Jurkat, Clone E6-1 (cell line): ENCODE results near the gene TJP3.

ENCODE experiments used
- DNase-seq: peaks from one replicate; pipeline ENCODE4 v3.0.0-alpha.2; 2011; ENCODE audit warnings: low read depth, low spot score
- H3K4me3 ChIP-seq: 2 replicates; pipeline ENCODE4 v1.5.1; 2011; ENCODE audit warnings: mild to moderate bottlenecking, low read length, control low read depth, moderate library complexity

TJP3 gene

DNA sequence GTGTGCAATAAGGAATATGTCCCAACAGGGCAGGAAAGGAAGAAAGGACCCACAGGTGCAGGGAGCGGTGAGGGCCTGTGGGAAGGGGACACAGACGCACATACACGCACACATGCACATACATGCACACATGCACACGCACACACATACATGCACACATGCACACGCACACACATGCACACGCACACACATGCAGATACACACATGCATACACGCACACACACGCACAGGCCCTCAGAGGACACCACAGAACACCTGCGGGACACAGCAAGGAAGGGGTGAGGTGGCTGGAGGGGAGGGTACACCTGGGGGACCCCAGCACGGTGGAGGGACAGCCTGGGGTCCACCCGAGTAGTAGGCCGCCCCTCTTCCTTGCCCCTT is 20.8 kb upstream of the TJP3 start:
- no peak for DNase-seq
- no peak overlapping the region for H3K4me3 ChIP-seq

DNA sequence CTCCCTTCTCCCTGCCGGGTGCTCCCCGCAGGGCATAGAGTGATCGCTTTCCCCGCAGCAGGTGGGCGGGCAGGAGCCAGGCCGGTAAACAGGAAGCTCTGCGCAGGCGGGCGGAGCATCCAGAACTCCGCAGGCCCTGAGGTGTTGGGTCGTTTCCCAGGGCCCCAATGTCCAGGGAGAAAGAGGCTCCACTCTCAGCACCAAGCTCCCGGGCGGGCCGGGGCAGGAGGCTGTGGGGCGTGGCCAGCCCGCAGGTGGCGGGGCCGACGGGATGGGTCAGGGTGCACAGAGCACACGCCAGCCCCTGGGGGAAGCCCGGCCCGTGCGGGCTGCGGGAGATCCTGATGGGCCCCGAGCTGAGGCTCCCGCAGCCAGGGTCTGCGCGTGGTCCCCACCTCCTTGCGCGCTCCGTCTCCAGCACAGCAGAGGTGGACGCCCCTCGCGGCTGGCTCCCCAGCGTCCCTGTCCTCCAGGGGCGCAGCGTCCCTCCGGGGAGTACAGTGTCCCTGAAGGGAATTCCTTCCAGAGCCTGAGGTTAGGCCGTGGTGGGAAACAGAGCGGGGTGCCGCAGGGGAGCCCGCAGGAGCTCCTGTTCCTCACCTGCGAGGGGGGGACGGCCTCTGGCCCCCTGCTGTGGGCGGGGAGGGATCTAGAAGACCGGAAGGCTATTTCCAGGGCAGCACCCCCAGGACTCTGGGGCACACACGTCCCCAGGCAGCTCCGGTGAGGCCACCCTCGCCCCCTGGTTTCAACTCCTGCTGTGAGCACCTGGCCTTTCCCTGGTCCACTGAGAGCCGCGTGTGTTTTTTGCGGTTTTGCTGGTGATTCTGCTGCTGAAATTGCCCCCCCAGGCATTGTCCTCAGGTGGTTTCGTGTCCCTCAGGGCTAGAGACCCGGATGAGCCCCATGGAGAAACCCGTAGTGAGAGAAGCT is 20.1 kb upstream of the TJP3 start:
- no peak for DNase-seq
- no peak overlapping the region for H3K4me3 ChIP-seq

DNA sequence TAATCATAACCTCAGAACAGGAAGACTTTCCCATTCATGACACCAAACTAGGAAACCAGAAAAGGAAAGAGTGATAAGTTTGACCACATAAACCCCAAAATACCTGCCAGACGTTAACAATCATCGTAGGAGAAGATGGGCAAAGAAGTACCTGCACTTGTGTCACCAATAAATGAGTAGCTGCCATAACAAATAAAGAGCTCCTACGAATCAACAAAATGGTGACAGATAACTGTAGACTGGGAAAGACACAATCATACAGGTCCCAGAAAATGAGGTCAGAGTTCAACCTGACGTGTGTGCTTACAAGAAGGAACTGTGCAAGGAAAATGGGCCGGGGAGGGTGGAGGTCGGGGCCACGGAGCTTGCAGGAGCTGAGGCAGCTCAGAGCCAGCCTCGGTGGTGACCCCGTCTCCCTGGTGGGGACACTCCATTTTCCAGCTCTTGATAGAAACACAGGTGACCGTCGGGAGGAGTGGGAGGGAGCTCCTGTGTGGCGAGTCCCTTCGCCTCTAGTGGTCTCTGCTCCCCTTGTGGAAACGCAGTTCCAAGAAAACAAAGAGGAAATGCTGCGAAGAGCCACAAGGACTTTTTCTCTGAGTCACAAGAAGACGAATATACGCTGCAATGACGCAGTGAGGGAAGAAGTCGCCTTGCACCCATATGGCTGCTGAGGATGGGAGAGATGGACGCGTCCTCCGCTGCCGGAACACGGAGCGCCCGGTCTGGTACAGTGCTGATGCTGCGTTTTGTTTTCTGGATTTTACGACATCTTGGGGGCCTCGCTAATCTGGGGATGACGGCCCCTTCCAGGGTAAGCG is 17.4 kb upstream of the TJP3 start:
- DNase-seq, result peak; percentile 56
- no peak overlapping the region for H3K4me3 ChIP-seq

DNA sequence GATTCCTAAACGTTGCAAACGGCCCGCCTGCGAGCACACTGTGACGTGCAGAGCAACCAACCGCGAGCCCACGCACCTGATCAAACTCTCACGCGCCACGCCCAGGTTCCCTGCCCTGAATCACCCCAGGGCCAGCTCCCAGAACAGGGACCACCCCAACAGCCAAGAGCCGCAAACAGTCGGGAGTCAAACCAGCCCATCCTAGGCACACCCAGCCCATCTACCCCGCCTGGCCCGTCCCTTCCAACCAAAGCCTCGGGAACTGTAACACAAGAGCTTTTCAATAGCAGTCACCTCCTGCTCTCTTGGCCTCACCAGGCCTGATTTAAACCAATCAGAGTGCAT is 16.8 kb upstream of the TJP3 start:
- DNase-seq, result no peak
- H3K4me3 ChIP-seq, result no peak overlapping the region

DNA sequence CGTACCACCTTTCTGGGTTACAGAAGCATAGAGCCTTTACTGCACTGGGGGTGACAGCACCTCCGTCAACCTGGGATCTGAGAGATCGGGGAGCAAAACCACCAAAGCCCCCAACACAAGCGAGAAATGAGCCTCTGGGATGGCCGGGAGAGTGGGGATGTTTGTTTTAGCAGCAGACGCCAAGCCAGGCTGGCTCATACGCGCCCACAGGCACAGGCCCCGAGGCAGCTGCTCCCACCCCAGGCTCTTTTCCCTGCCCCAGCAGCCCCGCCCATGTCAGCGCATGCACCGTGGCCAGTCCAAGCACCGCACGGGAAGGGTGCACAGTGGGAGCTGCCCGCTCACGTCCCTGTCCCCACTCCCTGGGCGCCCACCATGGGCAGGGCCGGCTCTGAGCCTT is 16.5 kb upstream of the TJP3 start:
- no peak overlapping the region for H3K4me3 ChIP-seq
- no peak for DNase-seq

DNA sequence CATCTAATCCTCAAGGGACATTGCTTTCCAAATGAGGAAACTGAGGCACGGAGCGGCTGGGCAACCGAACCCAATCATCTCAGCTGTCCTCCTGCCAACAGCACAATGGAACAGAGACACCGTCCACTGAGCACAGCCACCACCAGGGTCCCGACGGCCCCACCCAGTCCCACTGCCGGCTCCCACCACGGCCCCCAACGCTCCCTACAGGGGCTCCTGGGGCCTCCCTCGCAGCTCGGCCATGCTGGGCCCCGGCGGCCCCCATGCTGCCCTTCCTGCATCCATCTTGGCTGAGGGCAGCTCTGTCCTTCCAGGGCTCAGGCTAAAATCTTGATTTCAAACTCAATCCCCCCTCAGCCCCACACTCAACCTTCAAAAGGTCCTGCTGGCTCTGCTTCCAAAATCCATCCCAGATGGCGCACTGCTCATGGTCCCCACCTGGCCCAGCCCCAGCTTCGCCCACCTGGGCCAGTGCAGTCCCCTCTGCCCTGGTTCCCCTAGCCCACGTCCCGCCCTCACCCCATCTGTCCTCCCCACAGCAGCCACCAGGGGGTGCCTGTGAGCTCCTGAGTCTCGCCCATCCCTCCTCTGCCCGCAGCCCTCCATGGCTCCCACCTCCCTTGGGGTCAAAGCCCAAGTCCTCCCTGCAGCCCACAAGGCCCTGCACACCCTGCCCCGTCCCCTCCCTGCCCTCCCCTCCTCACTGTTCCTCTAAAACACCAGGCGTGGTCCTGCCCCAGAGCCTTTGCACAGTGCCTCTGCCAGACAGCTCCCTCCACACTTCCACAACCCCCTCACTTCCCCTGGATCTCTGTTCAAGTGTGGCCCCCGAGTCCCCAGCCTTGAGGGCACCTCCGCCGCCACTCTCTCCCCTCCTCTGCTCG is 15.8 kb upstream of the TJP3 start:
- H3K4me3 ChIP-seq, result no peak overlapping the region
- DNase-seq, result no peak

DNA sequence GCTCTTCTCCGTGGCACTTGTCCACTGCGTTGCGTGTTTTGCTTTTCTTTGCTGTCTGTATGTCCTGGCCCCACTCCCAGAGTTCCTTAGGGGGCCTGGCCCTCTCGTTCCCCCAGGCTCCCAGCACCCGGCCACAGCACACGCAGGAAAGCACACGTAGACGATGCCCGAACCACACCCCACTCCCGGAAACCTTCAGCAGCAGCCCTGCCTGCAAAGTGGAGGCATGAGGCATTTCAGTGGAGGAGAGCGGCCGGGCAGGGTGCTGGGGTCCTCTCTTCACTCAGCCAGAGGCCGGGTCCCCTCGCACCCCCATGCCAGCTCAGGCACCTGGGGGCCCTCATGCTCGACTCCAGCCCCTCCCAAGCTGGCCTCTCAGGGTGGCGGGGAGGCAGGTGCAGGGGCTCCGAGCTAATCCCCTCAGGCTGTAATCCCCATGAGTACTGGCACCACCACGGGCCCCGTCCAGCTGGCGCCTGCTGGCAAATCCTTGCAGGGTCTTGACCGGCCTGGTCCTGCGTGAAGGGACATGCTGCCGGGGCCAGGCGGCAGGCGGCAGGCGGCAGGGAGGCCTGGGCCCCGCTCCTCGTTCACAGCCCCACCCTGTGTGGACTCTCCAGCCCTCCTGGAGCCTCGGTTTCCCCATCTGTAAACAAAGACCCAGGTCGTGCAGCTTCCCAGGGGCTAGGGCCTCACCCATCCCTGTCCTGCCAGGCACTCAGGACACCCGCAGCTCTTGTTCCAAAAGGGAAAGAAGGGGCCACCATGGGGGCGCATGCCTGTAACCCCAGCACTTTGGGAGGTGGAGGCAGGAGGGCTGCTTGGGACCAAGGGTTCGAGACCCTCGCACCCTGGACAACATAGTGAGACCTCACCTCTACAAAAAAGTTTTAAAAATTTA is 14.9 kb upstream of the TJP3 start:
- no peak overlapping the region for H3K4me3 ChIP-seq
- DNase-seq, result no peak

DNA sequence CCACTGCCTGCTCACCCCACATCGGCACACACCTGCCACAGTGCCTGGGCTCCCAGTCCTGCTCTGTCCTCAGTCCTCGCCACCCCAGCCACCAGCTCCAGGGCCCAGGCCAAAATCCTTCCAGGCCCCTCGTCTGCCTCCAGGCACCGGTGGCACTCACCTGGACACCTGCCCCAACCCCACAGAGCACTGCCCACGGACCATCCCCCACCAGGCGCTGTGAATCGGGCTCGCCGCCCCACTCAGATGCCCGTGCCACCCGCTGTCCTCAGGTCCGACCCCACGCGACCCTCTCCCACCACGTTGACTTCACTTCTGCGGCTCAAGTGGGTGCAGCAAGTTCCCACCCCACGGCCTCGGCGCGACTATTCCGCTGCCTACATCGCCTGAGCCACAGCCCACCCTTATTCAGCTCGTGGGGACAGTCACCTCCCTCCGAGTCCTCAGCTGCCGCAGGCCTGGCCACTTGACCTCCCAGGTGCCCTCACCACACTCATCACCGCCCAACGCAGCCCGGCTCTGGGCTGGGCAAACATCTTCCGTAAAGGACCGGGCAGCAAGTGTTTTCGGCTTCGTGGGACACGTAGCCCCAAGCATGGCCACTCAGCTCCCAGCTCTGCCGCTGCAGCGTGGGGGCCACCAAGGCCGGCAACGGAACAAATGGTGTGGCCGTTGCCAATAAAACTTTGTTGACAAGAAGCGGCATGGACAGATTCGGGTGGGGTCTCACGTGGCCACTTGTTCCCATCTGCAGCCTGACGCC is 13.6 kb upstream of the TJP3 start:
- no peak for DNase-seq
- no peak overlapping the region for H3K4me3 ChIP-seq

DNA sequence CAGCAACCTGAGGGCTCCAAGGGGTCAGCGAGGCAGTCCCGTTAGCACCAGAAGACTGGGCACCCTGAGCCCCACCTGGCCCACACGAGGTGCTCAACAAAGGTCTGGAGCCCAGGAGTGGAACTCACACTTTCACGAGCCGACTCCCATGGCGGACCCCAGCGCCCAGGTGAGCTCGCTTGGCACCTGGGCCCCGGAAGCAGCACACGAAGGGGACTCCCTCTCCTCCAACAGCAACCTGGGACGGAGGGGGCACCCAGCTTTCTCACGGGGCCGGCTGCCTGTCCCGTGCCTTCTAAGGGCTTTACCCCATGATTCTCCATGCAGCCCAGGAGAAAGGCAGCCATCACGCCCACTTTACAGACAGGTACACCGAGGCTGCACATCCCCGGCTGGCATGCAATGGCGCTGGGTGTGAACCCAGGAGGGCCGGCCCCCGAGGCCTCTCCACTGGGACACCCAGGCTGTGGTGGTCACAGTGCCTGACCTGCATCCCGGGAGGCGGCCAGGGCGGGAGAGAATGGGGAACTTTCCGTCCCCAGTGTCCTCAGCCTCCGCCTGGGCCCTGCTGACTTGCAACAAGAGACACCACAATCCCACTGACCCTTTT is 13.0 kb upstream of the TJP3 start:
- no peak overlapping the region for H3K4me3 ChIP-seq
- no peak for DNase-seq

DNA sequence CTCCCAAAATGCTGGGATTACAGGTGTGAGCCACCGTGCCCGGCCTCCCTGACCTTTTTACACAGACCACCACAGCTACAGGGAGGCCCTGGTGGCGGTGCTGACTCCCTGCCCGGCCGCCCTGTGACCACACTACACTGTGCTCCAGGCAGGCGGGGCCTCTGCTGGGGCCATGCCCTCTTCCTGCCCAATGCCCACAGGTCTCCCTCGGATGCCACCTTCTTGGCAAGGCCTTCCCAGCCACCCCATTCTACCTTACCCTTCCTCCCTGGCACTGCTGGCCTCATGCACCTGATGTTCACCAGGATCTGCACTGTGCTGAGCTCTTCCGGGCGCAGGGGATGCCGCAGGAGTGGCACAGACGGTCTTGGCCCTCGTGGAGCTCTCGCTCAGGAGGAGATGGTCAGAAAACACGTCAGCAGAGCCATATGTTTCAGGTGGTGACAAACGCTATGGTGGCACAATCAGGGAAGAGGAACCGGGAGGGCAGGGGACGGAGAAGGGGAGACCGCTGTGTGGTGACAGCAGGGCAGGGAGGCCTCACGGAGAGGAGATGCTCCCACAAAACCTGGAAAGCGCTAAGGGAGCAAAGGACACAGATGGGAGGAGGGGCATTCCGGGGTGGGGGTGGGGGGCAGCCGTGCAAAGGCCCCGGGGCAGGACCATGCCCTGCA is 12.1 kb upstream of the TJP3 start:
- no peak for DNase-seq
- no peak overlapping the region for H3K4me3 ChIP-seq

DNA sequence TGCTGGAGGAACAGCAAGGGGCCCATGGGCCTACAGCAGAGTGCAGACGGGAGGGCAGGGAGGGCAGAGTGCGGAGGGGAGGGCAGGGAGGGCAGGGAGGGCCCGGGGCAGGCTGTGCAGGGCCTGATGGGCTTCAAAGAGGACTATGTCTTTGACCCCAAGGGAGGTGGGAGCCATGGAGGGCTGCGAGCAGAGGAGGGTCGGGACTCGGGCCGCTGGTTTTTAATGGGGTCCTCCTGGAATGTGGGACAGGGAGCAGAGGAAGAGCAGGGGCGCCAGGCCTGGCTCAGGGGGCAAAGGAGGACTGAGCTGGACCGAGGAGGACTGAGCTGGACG is 11.6 kb upstream of the TJP3 start:
- DNase-seq, result no peak
- no peak overlapping the region for H3K4me3 ChIP-seq

DNA sequence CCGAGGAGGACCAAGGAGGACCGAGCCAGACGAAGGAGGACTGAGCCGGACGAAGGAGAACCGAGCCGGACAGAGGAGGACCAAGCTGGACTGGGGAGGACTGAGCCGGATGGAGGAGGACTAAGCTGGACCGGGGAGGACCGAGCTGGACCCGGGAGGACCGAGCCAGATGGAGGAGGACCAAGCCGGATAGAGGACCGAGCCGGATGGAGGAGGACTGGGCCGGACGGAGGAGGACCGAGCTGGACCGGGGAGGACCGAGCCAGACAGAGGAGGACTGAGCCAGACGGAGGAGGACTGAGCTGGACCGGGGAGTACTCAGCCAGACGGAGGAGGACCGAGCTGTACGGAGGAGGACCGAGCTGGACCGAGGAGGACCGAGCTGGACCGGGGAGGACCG is 11.1 kb upstream of the TJP3 start:
- no peak for DNase-seq
- no peak overlapping the region for H3K4me3 ChIP-seq

DNA sequence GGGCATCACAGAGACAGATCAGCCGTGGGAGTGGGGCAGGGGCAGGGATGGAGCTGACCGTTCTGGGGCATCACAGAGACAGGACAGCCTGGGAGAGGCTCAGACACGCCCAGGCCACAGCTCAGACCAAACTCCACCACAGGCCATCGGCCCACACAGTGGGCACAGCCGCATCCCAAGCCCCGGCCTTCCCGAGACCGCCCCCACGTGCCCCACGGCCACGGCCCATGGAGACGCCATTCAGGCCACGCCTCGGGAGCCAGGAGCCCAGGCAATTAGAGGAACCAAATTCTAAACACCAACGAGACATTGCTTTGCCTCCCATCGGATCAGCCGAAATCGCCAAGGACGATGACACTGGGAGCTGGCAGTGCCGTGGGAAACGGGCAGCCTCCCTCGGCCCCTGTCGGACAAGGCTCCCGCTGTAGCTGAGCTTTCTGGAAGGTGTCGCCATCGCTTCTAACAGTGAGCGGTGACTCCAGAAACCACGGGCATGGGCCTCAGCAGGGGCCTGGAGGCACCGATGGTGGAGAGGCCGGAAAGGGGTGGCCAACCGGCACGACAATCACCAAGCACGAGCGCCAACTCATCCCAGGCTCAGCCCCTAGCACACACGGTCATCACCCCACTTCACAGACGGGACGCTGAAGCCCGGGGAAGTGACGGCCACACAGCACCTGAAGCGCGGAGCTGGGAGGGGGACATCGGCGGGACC is 10.4 kb upstream of the TJP3 start:
- no peak for DNase-seq
- no peak overlapping the region for H3K4me3 ChIP-seq

DNA sequence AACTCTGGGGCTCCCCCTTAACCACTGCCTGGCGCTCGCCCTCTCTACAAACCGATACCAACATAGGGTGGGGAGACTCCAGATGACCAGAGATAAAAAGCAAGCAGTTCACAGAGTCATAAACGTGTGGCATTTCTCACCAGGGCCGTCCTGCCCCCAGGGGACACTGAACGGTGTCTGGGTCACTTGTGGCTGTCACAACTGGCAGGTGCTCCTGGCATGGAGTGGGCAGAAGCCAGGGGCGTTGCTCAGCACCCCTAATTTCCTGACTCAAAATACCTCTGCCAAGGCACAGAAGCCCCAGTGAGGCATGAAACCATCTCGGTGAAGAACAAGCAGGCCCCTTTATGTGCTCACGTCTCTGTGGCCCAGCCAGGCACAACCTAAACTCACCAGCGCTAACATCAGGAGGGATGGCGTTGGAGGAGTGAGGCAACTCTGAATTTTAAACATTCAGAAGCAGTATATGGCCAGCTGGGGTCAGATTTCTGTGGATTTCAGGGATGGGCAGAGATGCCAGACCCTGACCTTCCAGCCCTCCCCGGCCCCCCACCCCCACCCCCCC is 9.7 kb upstream of the TJP3 start:
- H3K4me3 ChIP-seq, result no peak overlapping the region
- DNase-seq, result no peak

DNA sequence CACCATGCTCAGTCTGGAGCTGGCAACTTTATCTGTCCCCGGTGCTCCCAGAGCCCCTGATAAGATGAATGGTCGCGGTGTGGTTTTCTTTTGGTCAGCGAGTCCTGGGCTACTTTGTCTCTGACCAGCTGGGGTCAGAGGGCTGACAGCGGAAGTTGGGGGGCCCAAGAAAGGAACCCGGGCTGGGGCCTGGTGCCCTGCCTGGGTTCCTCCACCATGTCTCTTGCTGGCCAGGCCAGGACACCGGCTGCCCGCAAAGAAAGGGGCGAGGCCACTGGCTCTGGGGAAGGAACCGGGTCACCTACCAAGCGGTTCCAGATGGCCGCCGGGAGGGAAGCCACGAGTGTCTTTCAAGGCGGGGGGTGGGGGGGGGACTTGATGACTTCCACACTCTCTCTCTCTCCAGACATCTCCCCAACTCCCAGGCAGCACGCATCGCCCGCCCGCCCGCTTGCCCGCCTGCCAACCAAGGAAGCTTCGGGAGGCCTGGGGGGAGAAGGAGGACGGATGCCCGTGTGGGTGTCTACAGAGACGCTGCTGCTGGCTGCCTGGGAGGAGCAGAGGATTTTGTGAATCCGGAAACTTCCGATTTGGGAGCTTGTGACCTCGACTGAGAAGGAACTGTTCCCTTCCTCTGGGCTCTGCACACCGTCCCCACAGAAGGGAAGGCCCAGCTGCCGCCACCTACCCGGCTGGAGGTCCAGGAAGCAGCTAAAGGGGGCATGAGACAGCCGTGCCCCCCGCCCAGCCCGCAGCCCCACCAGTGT is 9.0 kb upstream of the TJP3 start:
- DNase-seq, result no peak
- H3K4me3 ChIP-seq, result peak overlapping the region; percentile 72
